GM19328 (cell line): ENCODE data around the gene APCDD1L.

Experiments
- ATAC-seq: cut with Tn5 transposase; IDR thresholded peaks from one replicate; pipeline ENCODE4 v1.9.1; 2021; ENCODE audit warnings: mild to moderate bottlenecking, moderate library complexity; ENCODE audit not compliant: unreplicated experiment

APCDD1L gene

GRCh38 chr20:58492795-58493524, 22.2 kb downstream of the APCDD1L start:
- ATAC-seq: no peak

- no peak for ATAC-seq
Observed at GRCh38 chr20:58492074-58492718, 23.0 kb downstream of the APCDD1L start.

- no peak for ATAC-seq
Observed at GRCh38 chr20:58486207-58486606, 29.0 kb downstream of the APCDD1L start.

GRCh38 chr20:58485393-58485792, 29.8 kb downstream of the APCDD1L start:
- ATAC-seq: no peak

- ATAC-seq: no peak
Observed at GRCh38 chr20:58483470-58483869, 31.7 kb downstream of the APCDD1L start.

- no peak for ATAC-seq
Observed at GRCh38 chr20:58483051-58483450, 32.1 kb downstream of the APCDD1L start.

- ATAC-seq: no peak
Observed at GRCh38 chr20:58482416-58482815, 32.8 kb downstream of the APCDD1L start.

- no peak for ATAC-seq
Observed at GRCh38 chr20:58481481-58482021, 33.6 kb downstream of the APCDD1L start.

- no peak for ATAC-seq
Observed at GRCh38 chr20:58480551-58481336, 34.5 kb downstream of the APCDD1L start.

GRCh38 chr20:58479726-58480440, 35.3 kb downstream of the APCDD1L start:
- ATAC-seq: no peak

- ATAC-seq: no peak
Observed at GRCh38 chr20:58478141-58478805, 36.9 kb downstream of the APCDD1L start.

GRCh38 chr20:58475466-58475865, 39.7 kb downstream of the APCDD1L start:
- ATAC-seq: no peak

- no peak for ATAC-seq
Observed at GRCh38 chr20:58473453-58474425, 41.5 kb downstream of the APCDD1L start.

- no peak for ATAC-seq
Observed at GRCh38 chr20:58472273-58473018, 42.8 kb downstream of the APCDD1L start.

GRCh38 chr20:58471193-58472164, 43.7 kb downstream of the APCDD1L start:
- no peak for ATAC-seq

GRCh38 chr20:58470336-58471192, 44.6 kb downstream of the APCDD1L start:
- ATAC-seq: no peak
